GM12878 (cell line): ENCODE results near the gene POLR3A. TPM values are rescaled to one million over a fixed set of nuclear protein-coding genes. Genes with fewer than 3 reads are reported as not detected.

Experiments
- ATAC-seq: fragments of 200-7000 bp; cut with Tn5 transposase; 3 replicates; pipeline ENCODE4 v1.9.1; 2020; ENCODE audit warnings: mild to moderate bottlenecking, moderate library complexity
- BruUV-seq: library from RNA; stranded (reverse); fragments of 400-500 nt; replicated peaks from 2 replicates; lab custom pipeline; 2021; lab: Mats Ljungman, UMichigan
- CTCF ChIA-PET: fragments of 300-600 bp; sonication (Branson Sonifier 250); formaldehyde crosslinking; extraction: SDS; loops from one replicate; lab custom pipeline; 2021; ENCODE audit warnings: inconsistent platforms; lab: Yijun Ruan, JAX
- POLR2A ChIA-PET: fragments of 350-600 bp; formaldehyde crosslinking; extraction: SDS; loops from one replicate; lab custom pipeline; 2021; ENCODE audit warnings: inconsistent platforms; lab: Charles Lee
- RAD21 ChIA-PET: fragments of 300-600 bp; sonication (Branson Sonifier 250); formaldehyde crosslinking; loops from one replicate; lab custom pipeline; 2023; ENCODE audit warnings: antibody characterized with exemption; ENCODE audit not compliant: unreplicated experiment; lab: Charles Lee
- SMC1A ChIA-PET: fragments of 300-600 bp; sonication (Branson Sonifier 250); formaldehyde crosslinking; loops from one replicate; lab custom pipeline; 2023; ENCODE audit not compliant: unreplicated experiment, uncharacterized antibody; lab: Charles Lee
- DNase-seq: peaks from one replicate; pipeline ENCODE4 v3.0.0-alpha.2; 2011; ENCODE audit warnings: low read depth, low spot score
- FAIRE-seq: peaks from 3 replicates; lab custom pipeline; 2011; peaks lifted over from hg19 to GRCh38; lab: Jason Lieb, UNC
- H2AFZ ChIP-seq: 2 replicates; pipeline ENCODE4 v1.6.0; 2011; ENCODE audit warnings: low read depth, low read length, control low read depth; ENCODE audit not compliant: control insufficient read depth
- H3K27ac ChIP-seq: 2 replicates; pipeline ENCODE4 v1.5.1; 2011; ENCODE audit warnings: control low read depth; ENCODE audit not compliant: control insufficient read depth, insufficient read depth
- H3K27me3 ChIP-seq, 2 experiments: replicated peaks in 1 of 2; 2 replicates each; pipeline versions ENCODE4 v1.6.0 to v1.6.1; 2011; ENCODE audit warnings: low read length in 1 of 2; ENCODE audit not compliant: control insufficient read depth in 2 of 2, insufficient read depth in 2 of 2
- H3K36me3 ChIP-seq, 2 experiments: 2 replicates each; pipeline ENCODE4 v1.5.1; 2011; ENCODE audit warnings: low read length in 1 of 2; ENCODE audit not compliant: control insufficient read depth in 2 of 2, insufficient read depth in 2 of 2
- H3K4me1 ChIP-seq: 2 replicates; pipeline ENCODE4 v1.6.1; 2011; ENCODE audit warnings: mild to moderate bottlenecking, low read length, moderate library complexity, mixed read lengths; ENCODE audit not compliant: control insufficient read depth, insufficient read depth
- H3K4me2 ChIP-seq: 2 replicates; pipeline ENCODE4 v1.6.0; 2011; ENCODE audit warnings: control low read depth; ENCODE audit not compliant: control insufficient read depth, insufficient read depth
- H3K4me3 ChIP-seq: fragments of 200-600 bp; sonication (generic); 2 replicates; pipeline ENCODE4 v1.5.1; 2016
- H3K79me2 ChIP-seq: 2 replicates; pipeline ENCODE4 v1.6.0; 2011; ENCODE audit warnings: low read length; ENCODE audit not compliant: control insufficient read depth, insufficient read depth
- H3K9ac ChIP-seq: 2 replicates; pipeline ENCODE4 v1.8.0; 2011; ENCODE audit warnings: low read length, control low read depth, mixed read lengths; ENCODE audit not compliant: control insufficient read depth, insufficient read depth
- H3K9me3 ChIP-seq: replicated peaks from 3 replicates; pipeline ENCODE4 v1.5.1; 2011; ENCODE audit warnings: mild to moderate bottlenecking, low read length; ENCODE audit not compliant: control insufficient read depth, insufficient read depth
- H4K20me1 ChIP-seq: 2 replicates; pipeline ENCODE4 v1.6.0; 2011; ENCODE audit not compliant: control insufficient read depth, insufficient read depth
- CBFB ChIP-seq: IDR thresholded peaks from 2 replicates; pipeline ENCODE4 v1.6.1; 2016; ENCODE audit warnings: antibody characterized with exemption, low read depth
- CHD2 ChIP-seq: IDR thresholded peaks from 2 replicates; pipeline ENCODE4 v1.6.1; 2011; ENCODE audit warnings: low read depth, low read length, improper control_type of control experiment, borderline replicate concordance
- ESRRA ChIP-seq: IDR thresholded peaks from 2 replicates; pipeline ENCODE4 v1.6.1; 2012; ENCODE audit warnings: mild to moderate bottlenecking, low read length, improper control_type of control experiment
- GABPA ChIP-seq: IDR thresholded peaks from 2 replicates; pipeline ENCODE4 v1.6.1; 2014; ENCODE audit warnings: antibody characterized with exemption, low read depth, mild to moderate bottlenecking, inconsistent platforms
- IRF4 ChIP-seq: IDR thresholded peaks from 2 replicates; pipeline ENCODE4 v1.6.1; 2011; ENCODE audit warnings: low read depth, low read length
- NFXL1 ChIP-seq: fragments of 450-650 bp; IDR thresholded peaks from 2 replicates; pipeline ENCODE4 v1.6.1; 2017; ENCODE audit warnings: antibody characterized with exemption, mild to moderate bottlenecking, borderline replicate concordance
- NR2F1 ChIP-seq: fragments of 450-650 bp; conservative IDR thresholded peaks from 2 replicates; pipeline ENCODE4 v1.6.1; 2017; ENCODE audit warnings: mild to moderate bottlenecking
- PML ChIP-seq: IDR thresholded peaks from 2 replicates; pipeline ENCODE4 v1.6.1; 2012; ENCODE audit warnings: low read length, inconsistent platforms
- RB1 ChIP-seq: fragments of 450-650 bp; formaldehyde crosslinking; IDR thresholded peaks from 2 replicates; pipeline ENCODE4 v1.6.1; 2017; ENCODE audit warnings: mild to moderate bottlenecking, borderline replicate concordance
- RELA ChIP-seq: fragments of 450-650 bp; IDR thresholded peaks from 2 replicates; pipeline ENCODE4 v1.8.0; 2014; ENCODE audit warnings: borderline replicate concordance; ENCODE audit not compliant: partially characterized antibody
- RUNX3 ChIP-seq: IDR thresholded peaks from 2 replicates; pipeline ENCODE4 v1.6.1; 2012; ENCODE audit warnings: low read length, inconsistent platforms
- SMAD5 ChIP-seq: IDR thresholded peaks from 2 replicates; pipeline ENCODE4 v1.6.1; 2016; ENCODE audit warnings: antibody characterized with exemption, low read depth
- SRF ChIP-seq, 2 experiments: IDR thresholded peaks; 2 replicates each; pipeline ENCODE4 v1.6.1; 2011; ENCODE audit warnings: low read depth in 2 of 2, low read length in 2 of 2, mild to moderate bottlenecking in 1 of 2, moderate library complexity in 1 of 2
- TCF12 ChIP-seq: IDR thresholded peaks from 2 replicates; pipeline ENCODE4 v1.6.1; 2011; ENCODE audit warnings: low read depth, mild to moderate bottlenecking, low read length
- TCF7 ChIP-seq: IDR thresholded peaks from 2 replicates; pipeline ENCODE4 v1.6.1; 2014; ENCODE audit warnings: antibody characterized with exemption, borderline replicate concordance
- WGBS: methylation state at CpG from one replicate; pipeline ENCODE4 v1.1.6; 2016; ENCODE audit warnings: low lambda C conversion rate; ENCODE audit not compliant: insufficient replicate concordance, insufficient coverage; ENCODE audit errors: missing lambda C conversion rate; 5-methylcytosine and 5-hydroxymethylcytosine counted together
- in situ Hi-C: fragments of 300-500 bp; cut with MboI; formaldehyde crosslinking; loops from 9 replicates; pipeline ENCODE4 v1.14.3; 2018; ENCODE audit warnings: mixed read lengths
- intact Hi-C: fragments of 100-400 bp; cut with micrococcal nuclease; formaldehyde crosslinking; loops from one replicate; pipeline ENCODE4 v1.14.2; 2022; ENCODE audit not compliant: unreplicated experiment
- polyA plus RNA-seq, 11 experiments: library from polyadenylated mRNA; depleted of rRNA in 4 of 11; unstranded in 6 of 11; stranded (reverse) in 5 of 11; fragments of >200 nt; fragmentation: Nextera tagmentation in 4 of 11; fragmentation: Illumina TruSeq in 1 of 11; extraction: Ambion mirVana in 4 of 11; extraction: Trizol in 1 of 11; gene quantifications; 1 replicate in 1 of 11; 2 replicates in 10 of 11; pipeline versions ENCODE4 v1.2.1 to v1.2.3, GENCODE V29; 2011 to 2016; ENCODE audit warnings: inconsistent platforms in 2 of 11, missing spikeins in 2 of 11, low read depth in 1 of 11
- total RNA-seq, 4 experiments: library from RNA; depleted of rRNA in 3 of 4; stranded (reverse); fragments of >200 nt in 3 of 4; fragmentation: Illumina TruSeq in 1 of 4; extraction: Trizol in 1 of 4; gene quantifications; 2 replicates each; pipeline versions ENCODE4 v1.2.1 to v1.2.3, GENCODE V29; 2013 to 2021
- TF ChIP-seq, protein P1 (sequence below): fragments of 450-650 bp; IDR thresholded peaks from 2 replicates; pipeline ENCODE4 v1.6.1; 2017; ENCODE audit warnings: borderline replicate concordance
- TF ChIP-seq, protein P2 (sequence below): fragments of 450-650 bp; IDR thresholded peaks from 2 replicates; pipeline ENCODE4 v1.6.1; 2017; ENCODE audit warnings: mild to moderate bottlenecking

The POLR3A gene
- total and polyA plus RNA-seq, 10 of the 15 experiments (the other 5 are each of a cell fraction or from before 2014, with no cell fraction given), result 5.4 to 20.4 (median 14.4) TPM

DNA sequence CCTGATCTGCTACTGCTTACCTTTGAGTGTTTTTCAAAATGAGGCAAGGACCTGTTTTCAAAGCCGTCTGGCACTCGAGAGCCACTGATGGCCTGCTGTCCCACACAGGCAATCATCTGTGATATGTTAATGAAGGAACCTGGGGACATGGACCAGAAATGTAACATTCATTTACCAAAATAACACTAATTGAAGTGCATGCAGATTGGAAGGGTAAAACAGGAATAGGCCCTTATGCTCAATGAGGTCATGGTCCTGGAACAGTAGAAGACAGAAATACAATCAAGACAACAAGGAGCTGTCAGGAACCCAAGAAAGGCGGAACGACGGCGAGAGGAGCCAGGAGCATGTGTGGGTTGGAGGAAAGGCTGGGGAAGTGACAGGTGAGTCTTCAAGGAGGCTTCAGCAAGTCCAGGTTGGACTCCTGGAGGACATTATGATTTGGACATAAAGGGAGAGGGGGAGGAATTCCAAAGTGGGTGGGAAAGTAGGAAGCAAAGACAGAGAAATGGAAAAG is 28.3 kb downstream of the POLR3A start:
- H3K4me3 ChIP-seq, result no peak overlapping the region
- H3K27ac ChIP-seq, result no peak overlapping the region
- no peak overlapping the region for H2AFZ ChIP-seq
- no peak overlapping the region for H3K9ac ChIP-seq
- peaks cover 11 to 21% of the 10 kb centered on the region in 2 experiments for H3K36me3 ChIP-seq
- SMC1A ChIA-PET, result interaction anchor here (0.7 kb wide), 1 partner anchor 1266 kb away, joined by 3 read pairs; no protein-coding TSS in a partner anchor
- H4K20me1 ChIP-seq, result no peaks in the 10 kb centered on the region
- POLR2A ChIA-PET, result no interaction called here
- no peaks in the 10 kb centered on the region for H3K9me3 ChIP-seq
- no peak for ATAC-seq
- no peak for TF ChIP-seq SRF (IDR thresholded peaks at IDR 0.05; ENCODE audit: low read depth in 2 of 2, low read length in 2 of 2)
- TF ChIP-seq NR2F1, result no peak
- TF ChIP-seq RB1, result no peak
- no peak for TF ChIP-seq PML
- TF ChIP-seq GABPA, result no peak
- no peak for TF ChIP-seq CBFB
- TF ChIP-seq TCF12, result no peak
- no peak for TF ChIP-seq RUNX3
- no peak for TF ChIP-seq IRF4
- no peak for TF ChIP-seq CHD2
- TF ChIP-seq ESRRA, result no peak
- no peak for TF ChIP-seq NFXL1
- TF ChIP-seq TCF7, result no peak
- TF ChIP-seq RELA, result no peak
- TF ChIP-seq, protein P1, sequence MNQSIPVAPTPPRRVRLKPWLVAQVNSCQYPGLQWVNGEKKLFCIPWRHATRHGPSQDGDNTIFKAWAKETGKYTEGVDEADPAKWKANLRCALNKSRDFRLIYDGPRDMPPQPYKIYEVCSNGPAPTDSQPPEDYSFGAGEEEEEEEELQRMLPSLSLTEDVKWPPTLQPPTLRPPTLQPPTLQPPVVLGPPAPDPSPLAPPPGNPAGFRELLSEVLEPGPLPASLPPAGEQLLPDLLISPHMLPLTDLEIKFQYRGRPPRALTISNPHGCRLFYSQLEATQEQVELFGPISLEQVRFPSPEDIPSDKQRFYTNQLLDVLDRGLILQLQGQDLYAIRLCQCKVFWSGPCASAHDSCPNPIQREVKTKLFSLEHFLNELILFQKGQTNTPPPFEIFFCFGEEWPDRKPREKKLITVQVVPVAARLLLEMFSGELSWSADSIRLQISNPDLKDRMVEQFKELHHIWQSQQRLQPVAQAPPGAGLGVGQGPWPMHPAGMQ, result no peak
- TF ChIP-seq, protein P2, sequence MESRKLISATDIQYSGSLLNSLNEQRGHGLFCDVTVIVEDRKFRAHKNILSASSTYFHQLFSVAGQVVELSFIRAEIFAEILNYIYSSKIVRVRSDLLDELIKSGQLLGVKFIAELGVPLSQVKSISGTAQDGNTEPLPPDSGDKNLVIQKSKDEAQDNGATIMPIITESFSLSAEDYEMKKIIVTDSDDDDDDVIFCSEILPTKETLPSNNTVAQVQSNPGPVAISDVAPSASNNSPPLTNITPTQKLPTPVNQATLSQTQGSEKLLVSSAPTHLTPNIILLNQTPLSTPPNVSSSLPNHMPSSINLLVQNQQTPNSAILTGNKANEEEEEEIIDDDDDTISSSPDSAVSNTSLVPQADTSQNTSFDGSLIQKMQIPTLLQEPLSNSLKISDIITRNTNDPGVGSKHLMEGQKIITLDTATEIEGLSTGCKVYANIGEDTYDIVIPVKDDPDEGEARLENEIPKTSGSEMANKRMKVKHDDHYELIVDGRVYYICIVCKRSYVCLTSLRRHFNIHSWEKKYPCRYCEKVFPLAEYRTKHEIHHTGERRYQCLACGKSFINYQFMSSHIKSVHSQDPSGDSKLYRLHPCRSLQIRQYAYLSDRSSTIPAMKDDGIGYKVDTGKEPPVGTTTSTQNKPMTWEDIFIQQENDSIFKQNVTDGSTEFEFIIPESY, result no peak
- TF ChIP-seq SMAD5, result no peak
- H3K4me2 ChIP-seq, result no peak overlapping the region
- no peaks in the 10 kb centered on the region for H3K27me3 ChIP-seq
- no peak for FAIRE-seq
- H3K79me2 ChIP-seq, result no peaks in the 10 kb centered on the region
- DNase-seq, result no peak
- in situ Hi-C loops, result no loop called here
- WGBS, result 94% methylated on average over 6 of the region's 6 CpGs
- RAD21 ChIA-PET, result no interaction called here
- CTCF ChIA-PET, result no interaction called here
- H3K4me1 ChIP-seq, result no peaks in the 10 kb centered on the region
- no TSS peak for BruUV-seq
- intact Hi-C loops, result no loop called here
